22Rv1 (cell line): ENCODE measurements around the gene SEC31A.
"Not testable (repeated sequence)": the region's sequence is repeated elsewhere in the genome, so short reads cannot be mapped to it uniquely, and the experiment has no call there.

Experiments used
- H3K27ac ChIP-seq: fragments of 450-650 bp; 2 replicates; pipeline ENCODE4 v1.5.1; 2017
- CTCF ChIP-seq: fragments of 450-650 bp; IDR thresholded peaks from 2 replicates; pipeline ENCODE4 v1.5.1; 2017; ENCODE audit warnings: mild to moderate bottlenecking
- ZFX ChIP-seq: fragments of 450-650 bp; IDR thresholded peaks from 2 replicates; pipeline ENCODE4 v1.6.1; 2017; ENCODE audit warnings: antibody characterized with exemption, borderline replicate concordance

SEC31A gene

DNA sequence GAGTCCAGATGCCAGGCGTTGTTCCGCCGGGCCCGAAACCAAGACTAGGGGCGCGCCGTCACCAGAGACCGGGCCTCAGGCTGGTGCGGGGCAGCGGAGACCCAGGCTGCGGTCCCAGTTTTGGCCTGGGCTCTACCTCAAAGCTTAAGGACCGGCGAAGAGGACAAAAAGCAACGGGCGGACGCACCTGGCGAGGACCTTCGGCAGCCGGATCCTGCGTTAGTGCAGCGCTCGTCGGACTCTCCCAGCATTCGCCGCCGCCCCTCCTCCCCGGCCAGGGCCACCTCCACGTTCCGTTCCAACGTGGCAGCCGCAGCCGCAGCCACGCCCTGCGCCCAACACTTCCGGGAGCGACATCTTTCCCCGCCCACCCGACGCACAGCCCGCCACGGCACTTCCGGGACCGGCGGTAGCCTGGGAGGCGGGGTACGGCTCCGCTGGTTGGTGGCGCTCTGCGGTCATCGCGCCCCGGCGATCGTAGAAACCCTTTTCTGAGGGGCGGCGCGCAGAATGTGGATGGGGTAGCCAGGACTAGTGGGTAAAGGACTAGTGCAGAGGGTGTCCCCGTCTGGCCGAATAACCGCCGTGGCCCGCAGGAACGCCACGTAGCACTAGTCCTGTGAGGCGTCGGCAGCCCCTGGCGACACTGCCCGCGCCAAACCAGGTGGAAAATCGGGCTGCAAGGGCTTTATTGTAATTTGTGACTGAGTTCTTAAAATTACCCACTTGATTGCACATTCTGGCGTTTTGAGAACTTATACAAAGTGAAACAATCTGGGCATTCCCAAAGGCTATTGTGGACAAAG, at the start of gene SEC31A:
TSS of gene SEC31A (minus strand) at position 253 of the 806 bp plus-strand sequence. CDS start 9,217 bp downstream, outside the sequence.
- TF ChIP-seq ZFX (no peak), CTCF (peak; percentile 30)
- peak within 1 kb of the TSS; percentile 98 for H3K27ac ChIP-seq

- H3K27ac ChIP-seq = no peak overlapping the region
- TF ChIP-seq ZFX = no peak
- TF ChIP-seq CTCF = no peak
Observed at GRCh38 chr4:82939414-82939813, 48.5 kb upstream of the SEC31A start.

DNA sequence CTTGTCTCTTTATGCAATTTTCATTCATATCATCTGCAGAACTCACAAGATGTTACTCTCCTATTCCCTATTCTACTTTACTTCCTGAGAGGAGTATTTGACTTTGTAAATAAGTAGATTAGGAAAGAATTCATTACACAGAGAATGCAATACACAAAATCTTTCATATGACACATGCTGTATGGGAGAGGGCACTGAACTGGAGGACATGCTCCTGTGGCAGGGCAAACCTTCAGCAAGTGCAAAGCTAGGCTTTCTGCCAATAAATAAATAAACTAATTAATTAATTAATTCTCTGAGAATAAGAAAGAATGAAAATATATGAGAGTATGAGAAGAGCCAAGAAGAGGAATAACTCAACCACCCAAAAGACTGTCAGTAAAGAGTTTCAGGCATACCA, 43.5 kb upstream of the SEC31A start:
- TF ChIP-seq CTCF = no peak
- no peak for TF ChIP-seq ZFX
- no peak overlapping the region for H3K27ac ChIP-seq

DNA sequence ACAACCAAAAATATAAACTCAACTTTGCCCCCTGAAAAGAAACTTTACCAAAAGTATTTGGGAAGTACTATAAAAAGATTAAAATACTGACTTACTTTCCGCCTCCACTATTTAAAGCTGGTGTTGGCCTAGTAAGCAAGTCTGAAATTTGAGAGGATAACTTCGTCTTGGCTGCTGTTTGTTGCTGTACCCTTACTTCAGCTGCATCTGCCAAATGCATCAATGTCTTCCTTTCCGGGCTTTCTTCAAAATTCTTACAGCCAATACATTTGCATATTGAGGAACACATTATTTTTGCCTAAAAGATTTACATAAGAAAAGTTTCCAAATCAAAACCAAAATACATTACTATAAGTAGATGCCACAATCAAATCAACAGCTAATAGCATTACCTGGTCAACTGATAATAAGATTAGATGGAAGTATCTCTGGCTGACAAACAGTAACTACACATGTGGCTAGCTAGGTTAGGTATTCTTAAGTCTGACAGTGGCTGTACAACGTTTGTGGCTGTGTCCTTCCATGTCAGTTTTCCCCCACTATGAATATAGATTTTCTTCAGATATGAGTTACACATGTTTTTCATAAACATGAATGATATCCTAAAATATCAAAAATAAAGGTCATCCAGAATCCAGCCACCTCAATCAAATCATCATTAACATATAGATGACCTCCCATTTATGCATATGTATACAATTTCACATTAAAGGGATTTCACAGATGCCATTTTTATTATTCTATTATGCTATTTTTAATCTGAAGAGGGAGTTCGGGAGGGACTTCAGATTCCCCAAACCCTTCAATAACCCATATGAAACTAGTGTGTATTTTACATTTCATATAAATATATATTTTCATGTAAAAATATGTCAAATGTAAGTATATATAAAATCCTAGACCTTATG, 40.1 kb upstream of the SEC31A start:
- no peak overlapping the region for H3K27ac ChIP-seq
- TF ChIP-seq CTCF (no peak), ZFX (no peak)

DNA sequence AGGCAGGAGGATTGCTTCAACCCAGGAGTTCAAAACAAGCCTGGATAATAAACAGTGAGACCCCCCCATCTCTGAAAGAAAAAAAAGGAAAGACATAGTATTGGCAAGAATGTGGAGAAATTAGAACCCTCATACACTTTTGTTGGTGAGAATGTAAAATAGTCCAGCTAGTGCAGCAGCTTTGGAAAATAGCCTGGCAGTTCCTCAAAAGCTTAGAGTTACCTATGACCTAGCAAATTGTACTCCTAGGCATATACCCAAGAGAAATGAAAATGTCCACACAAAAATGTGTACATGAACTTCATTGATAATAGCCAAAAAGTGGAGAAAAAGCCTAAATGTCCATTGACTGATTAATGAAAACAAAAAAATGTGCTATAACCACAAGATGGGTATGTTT, 30.8 kb upstream of the SEC31A start:
- H3K27ac ChIP-seq = no peak overlapping the region
- no peak for TF ChIP-seq CTCF
- no peak for TF ChIP-seq ZFX

- H3K27ac ChIP-seq = no peak overlapping the region
- TF ChIP-seq ZFX (no peak), CTCF (no peak)
Observed at GRCh38 chr4:82919386-82919785, 28.4 kb upstream of the SEC31A start.

- no peak for TF ChIP-seq CTCF
- no peak for TF ChIP-seq ZFX
- H3K27ac ChIP-seq = no peak overlapping the region
Observed at GRCh38 chr4:82918091-82918490, 27.1 kb upstream of the SEC31A start.

- not testable (repeated sequence) for H3K27ac ChIP-seq
Observed at GRCh38 chr4:82913968-82914367, 23.0 kb upstream of the SEC31A start.
